ENCODE data around the gene OR51T1.

The OR51T1 gene

GRCh38 chr11:4924239-4924638 is 42.5 kb downstream of the OR51T1 start, which contains the start of gene OR51G1:
Gene OR51G1 (minus strand): TSS chr11:4924339. CDS start chr11:4924339, 0 bp downstream.
- Histone ChIP-seq H4K20me1 (ENCODE audit: insufficient read depth, low read length) (no peaks in the 10 kb centered on the region), H3F3A (ENCODE audit: insufficient read depth, low read length) (no peaks in the 10 kb centered on the region), H3K79me2 (ENCODE audit: low read length) (no peaks in the 10 kb centered on the region), H3K4me3 (ENCODE audit: low read length) (no peak within 1 kb of the TSS), H3K4me2 (ENCODE audit: low read depth, low read length) (no peak within 1 kb of the TSS), H3K9me3 (replicated peaks; ENCODE audit: insufficient read depth, low read length) (no peaks in the 10 kb centered on the region), H3K9ac (ENCODE audit: low read length) (no peak within 1 kb of the TSS), H3K27ac (ENCODE audit: low read length) (no peak within 1 kb of the TSS), H3K9me2 (replicated peaks; ENCODE audit: insufficient read depth, low read length) (no peaks in the 10 kb centered on the region), H3K27me3 (replicated peaks; ENCODE audit: insufficient read depth, low read length) (no peaks in the 10 kb centered on the region), H3K4me1 (ENCODE audit: low read length) (no peaks in the 10 kb centered on the region), H2AFZ (ENCODE audit: low read length) (no peak within 1 kb of the TSS), H3K36me3 (replicated peaks; ENCODE audit: insufficient read depth, low read length) (no peaks in the 10 kb centered on the region)
- no peak for DNase-seq
- TF ChIP-seq EZH2 (optimal IDR thresholded peaks at IDR 0.05; ENCODE audit: low read depth, low read length) (no peak), EZH2phosphoT487 (IDR thresholded peaks at IDR 0.05; ENCODE audit: low read length) (no peak), CTCF (IDR thresholded peaks at IDR 0.05; ENCODE audit: low read length) (no peak)

GRCh38 chr11:4926608-4927007 is 44.9 kb downstream of the OR51T1 start:
- TF ChIP-seq CTCF (IDR thresholded peaks at IDR 0.05; ENCODE audit: low read length) (no peak), EZH2 (optimal IDR thresholded peaks at IDR 0.05; ENCODE audit: low read depth, low read length) (no peak), EZH2phosphoT487 (IDR thresholded peaks at IDR 0.05; ENCODE audit: low read length) (no peak)
- Histone ChIP-seq H3K9me2 (replicated peaks; ENCODE audit: insufficient read depth, low read length) (no peaks in the 10 kb centered on the region), H3K4me1 (ENCODE audit: low read length) (no peaks in the 10 kb centered on the region), H3K27ac (ENCODE audit: low read length) (no peak overlapping the region), H3F3A (ENCODE audit: insufficient read depth, low read length) (no peaks in the 10 kb centered on the region), H3K4me2 (ENCODE audit: low read depth, low read length) (no peak overlapping the region), H3K27me3 (replicated peaks; ENCODE audit: insufficient read depth, low read length) (no peaks in the 10 kb centered on the region), H3K36me3 (replicated peaks; ENCODE audit: insufficient read depth, low read length) (no peaks in the 10 kb centered on the region), H3K79me2 (ENCODE audit: low read length) (no peaks in the 10 kb centered on the region), H2AFZ (ENCODE audit: low read length) (no peak overlapping the region), H4K20me1 (ENCODE audit: insufficient read depth, low read length) (no peaks in the 10 kb centered on the region), H3K4me3 (ENCODE audit: low read length) (no peak overlapping the region), H3K9ac (ENCODE audit: low read length) (no peak overlapping the region), H3K9me3 (replicated peaks; ENCODE audit: insufficient read depth, low read length) (no peaks in the 10 kb centered on the region)
- DNase-seq, result no peak

All from MM.1S (cell line).